HUDEP-2 (cell line): ENCODE results near the gene CGN.
A peak's percentile ranks its signal among the peaks of the same experiment; 100 is the strongest.

Experiments
- DNase-seq, 76 experiments: peaks; one replicate each; lab custom pipeline; 2025; ENCODE audit not compliant: unreplicated experiment in 76 of 76; lab: John Stamatoyannopoulos, UW

The CGN gene

GRCh38 chr1:151510957-151511635, at the start of gene CGN:
Gene CGN, plus strand, starts transcription at chr1:151511387. Its CDS starts 7,133 bp downstream, at chr1:151518520.
- DNase-seq, result peak in 64 of 76 experiments; percentile 12 to 81 (median 60)

DNA sequence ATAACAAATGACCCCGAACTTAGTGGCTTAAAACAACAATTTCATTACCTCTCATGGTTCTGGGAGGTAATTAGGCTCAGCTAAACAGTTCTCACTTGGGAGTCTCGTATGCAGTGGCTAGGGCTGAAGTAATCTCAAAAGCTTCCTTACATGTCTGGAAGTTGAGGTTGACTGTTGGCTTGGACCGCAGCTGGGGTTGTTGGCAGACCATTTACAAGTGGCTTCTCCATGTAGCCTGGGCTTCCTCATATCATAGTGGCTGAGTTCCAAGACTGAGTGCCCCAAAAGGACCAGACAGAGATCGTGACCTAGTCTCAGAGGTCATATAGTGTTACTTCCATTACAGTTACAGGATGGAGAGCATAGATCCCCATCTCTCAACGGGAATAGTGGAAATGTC, 49.5 kb upstream of the CGN start:
- no peak for DNase-seq

DNA sequence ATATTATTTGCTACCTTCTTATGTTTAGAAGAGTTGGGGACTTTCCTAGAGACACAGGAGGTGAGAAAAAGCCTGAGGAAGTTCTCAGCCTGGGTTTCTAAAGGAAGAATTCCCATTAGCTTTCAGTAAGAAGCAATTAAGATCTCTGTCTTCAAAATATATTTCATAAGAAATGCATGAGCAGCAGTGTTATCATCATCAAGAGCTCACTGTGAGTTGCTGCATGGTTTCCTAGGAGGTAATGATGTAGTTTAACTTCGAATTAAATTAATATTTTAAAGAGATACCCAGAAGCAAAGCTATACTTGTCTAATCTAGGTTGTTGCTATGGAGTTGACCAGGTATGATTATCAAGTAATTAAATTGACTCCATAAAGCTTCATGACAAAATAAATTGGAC, 46.2 kb upstream of the CGN start:
- no peak for DNase-seq

- DNase-seq, result peak in 28 of 76 experiments; percentile 4 to 59 (median 20)
Measured at GRCh38 chr1:151472856-151473731, 38.1 kb upstream of the CGN start.

GRCh38 chr1:151474745-151475144, 36.4 kb upstream of the CGN start:
- DNase-seq, result no peak

GRCh38 chr1:151475175-151475574, 36.0 kb upstream of the CGN start:
- no peak for DNase-seq

DNA sequence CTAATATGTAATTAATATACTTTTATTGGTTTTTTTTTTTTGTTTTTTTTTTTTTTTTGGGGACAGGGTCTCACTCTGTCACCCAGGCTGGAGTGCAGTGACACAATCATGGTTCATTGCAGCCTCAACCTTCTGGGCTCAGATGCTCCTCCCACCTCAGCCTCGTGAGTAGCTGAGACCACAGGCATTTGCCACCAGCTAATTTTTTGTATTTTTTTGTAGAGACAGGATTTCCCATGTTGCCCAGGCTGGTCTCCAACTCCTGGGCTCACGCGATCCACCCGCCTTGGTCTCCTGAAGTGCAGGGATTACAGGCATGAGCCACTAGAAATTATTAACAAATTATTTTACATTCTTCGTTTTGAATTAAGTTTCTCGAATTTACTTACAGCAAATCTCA, 35.1 kb upstream of the CGN start:
- no peak for DNase-seq

GRCh38 chr1:151477066-151477465, 34.1 kb upstream of the CGN start:
- no peak for DNase-seq

DNA sequence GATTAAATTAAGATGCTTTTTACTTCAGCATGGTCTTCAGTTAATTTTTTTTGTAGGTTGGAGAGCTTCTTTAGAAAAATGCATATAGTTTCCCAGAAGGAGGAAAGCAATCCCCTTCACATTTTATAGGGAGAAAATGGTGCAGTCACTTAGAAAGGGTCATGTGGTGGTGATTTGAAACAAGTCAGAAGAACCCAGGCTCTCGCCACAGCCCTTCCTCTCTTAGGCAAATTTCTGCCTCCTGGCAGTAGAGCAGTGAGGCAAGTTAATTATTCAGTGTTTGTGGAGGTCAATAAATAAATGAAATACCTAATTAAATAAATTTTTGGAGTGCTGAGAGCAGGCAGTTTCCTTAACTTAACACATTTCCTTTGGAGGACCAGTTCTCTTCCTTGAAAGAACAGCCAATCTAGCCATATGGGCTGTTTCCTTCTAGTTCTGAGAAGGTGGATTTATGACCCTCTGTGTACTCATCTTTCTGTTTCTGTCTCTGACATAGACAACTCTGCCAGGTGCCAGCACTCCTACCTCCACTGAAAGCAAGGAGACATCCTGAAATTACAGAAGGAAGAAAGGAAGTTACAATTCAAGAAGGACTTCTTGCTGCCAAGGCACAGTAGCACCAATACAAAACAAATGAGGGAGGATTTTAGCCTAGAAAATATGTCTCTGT, 32.9 kb upstream of the CGN start:
- no peak for DNase-seq

- DNase-seq, result no peak
Measured at GRCh38 chr1:151478923-151479322, 32.3 kb upstream of the CGN start.

DNA sequence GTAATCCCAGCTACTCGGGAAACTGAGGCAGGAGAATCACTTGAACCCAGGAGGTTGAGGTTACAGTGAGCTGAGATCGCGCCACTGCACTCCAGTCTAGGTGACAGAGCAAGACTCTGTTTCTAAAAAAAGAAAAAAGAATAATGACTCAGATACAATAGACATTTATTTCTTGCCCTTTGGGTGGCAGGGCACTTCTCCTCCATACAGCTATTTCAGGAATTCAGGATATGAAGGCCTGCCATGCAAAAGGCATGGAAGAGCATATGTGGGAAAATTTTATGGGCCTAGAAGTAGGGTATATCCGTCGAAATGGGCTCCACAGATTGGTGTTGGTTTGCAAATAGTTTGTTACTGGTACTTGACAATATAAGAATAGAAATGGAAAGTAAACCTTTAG, 31.7 kb upstream of the CGN start:
- DNase-seq, result no peak

DNA sequence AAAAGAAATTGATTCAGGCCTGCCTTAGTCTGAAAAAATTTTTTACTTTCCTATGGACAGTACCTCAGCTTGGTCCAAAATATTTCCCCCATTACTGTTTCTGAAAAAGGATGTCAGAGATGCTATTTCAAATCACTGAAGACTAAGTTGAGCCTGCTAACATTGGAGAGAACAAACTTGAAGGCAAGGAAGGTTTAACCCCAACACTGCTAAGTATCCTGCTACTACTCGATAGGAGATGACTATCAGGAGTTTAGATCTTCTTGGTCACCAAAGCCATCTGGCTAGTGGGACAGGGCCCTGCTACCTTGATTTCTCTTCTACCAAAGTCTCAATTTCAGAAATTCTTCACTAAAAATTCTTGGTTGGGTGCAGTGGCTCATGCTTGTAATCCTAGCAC, 29.2 kb upstream of the CGN start:
- DNase-seq, result no peak

DNA sequence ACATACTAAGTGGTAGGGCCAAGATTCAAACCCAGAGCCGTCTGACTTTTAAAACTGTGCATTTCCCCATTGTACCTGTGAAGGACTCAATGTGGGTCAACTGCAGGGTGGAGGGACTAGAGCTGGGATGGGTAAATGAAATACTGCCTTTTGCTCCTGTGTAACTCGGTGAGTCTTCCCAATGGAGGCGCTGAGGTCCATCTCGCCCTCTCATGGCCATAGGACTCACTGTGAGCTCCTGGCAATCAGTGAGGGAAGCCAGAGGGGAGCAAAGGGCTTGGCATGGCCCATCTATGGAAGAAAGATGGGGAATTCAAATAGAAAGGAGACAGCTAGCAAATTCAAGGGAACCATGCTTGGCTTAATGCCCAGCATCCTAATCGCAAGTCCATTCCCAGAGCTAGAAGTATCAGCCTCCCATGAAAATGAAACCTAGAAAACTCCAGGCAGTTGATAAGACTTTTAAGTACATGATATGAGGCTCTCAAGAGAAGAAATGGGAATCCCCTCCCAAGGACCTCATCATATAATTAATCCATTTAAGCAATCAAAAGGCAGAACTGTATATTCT, 25.4 kb upstream of the CGN start:
- DNase-seq, result no peak

- DNase-seq, result no peak
Measured at GRCh38 chr1:151486557-151486956, 24.6 kb upstream of the CGN start.

DNA sequence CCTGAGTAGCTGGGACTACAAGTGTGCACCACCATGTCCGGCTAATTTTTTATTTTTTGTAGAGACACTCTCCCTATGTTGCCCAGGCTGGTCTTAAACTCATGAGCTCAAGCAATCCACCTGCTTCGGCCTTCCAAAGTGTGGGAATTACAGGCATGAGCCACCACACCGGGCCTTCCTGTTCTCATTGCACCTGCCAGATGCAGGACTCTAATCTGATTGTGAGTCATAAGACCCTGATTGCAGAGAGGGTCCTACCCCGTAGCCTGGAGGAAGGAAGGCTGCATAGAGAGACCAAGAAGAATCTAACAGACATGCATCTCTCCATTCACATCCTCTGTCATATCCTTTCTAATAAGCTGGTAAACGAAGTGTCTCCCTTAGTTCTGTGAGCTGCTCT, 19.5 kb upstream of the CGN start:
- no peak for DNase-seq

- DNase-seq, result peak in 4 of 76 experiments; percentile 6 to 39 (median 10)
Measured at GRCh38 chr1:151492120-151492519, 19.1 kb upstream of the CGN start.

DNA sequence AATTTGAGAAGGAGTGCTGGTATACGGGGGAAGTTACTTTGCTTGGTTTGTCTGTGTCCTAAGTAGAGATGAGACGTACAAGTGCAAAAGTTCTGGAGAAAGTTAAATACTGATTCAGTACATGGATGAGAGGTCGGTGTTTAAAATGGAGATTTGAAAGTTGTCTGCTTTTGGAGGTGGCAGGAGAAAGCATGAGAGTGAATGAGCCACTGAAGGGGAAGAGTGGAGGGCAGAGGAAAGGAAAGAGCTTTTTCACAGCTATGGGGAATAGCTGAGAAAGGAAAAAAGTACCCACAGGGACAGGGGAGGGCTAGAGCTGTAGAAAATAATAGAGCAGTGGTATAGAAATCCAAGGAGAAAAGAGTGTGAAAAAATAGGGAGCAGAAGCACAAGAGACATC, 18.1 kb upstream of the CGN start:
- no peak for DNase-seq

- peak in 18 of 76 experiments; percentile 6 to 64 (median 25) for DNase-seq
Measured at GRCh38 chr1:151494741-151495281, 16.4 kb upstream of the CGN start.

GRCh38 chr1:151495316-151495715, 15.9 kb upstream of the CGN start:
- DNase-seq, result no peak

GRCh38 chr1:151499365-151499764, 11.8 kb upstream of the CGN start:
- no peak for DNase-seq

DNA sequence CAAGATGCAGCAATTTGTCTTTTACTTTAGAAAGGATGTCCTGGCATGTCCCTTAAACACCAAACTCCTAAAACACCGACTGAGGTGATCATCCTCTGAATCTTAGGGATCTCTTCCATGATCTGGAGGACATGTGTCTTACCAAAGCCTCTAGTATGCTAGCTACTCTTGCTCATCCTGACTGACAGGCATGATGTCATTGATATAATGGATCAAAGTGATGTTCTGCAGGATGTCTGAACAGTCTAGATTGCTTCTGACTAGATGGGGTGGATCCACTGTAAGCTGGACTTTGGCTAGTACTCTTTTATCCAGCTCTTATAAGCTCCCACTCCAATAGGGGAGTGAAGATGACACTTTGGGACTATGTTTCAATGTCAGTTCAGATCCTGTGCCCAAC, 11.3 kb upstream of the CGN start:
- no peak for DNase-seq
